UCSD-AML1 (cell line): ENCODE results near the gene GH1.
A peak's percentile ranks its signal among the peaks of the same experiment; 100 is the strongest.
"Not testable (repeated sequence)": the region's sequence is repeated elsewhere in the genome, so short reads cannot be mapped to it uniquely, and the experiment has no call there.

Experiments used
- DNase-seq: peaks from one replicate; lab custom pipeline; 2025; ENCODE audit not compliant: unreplicated experiment; lab: John Stamatoyannopoulos, UW

Gene GH1

DNA sequence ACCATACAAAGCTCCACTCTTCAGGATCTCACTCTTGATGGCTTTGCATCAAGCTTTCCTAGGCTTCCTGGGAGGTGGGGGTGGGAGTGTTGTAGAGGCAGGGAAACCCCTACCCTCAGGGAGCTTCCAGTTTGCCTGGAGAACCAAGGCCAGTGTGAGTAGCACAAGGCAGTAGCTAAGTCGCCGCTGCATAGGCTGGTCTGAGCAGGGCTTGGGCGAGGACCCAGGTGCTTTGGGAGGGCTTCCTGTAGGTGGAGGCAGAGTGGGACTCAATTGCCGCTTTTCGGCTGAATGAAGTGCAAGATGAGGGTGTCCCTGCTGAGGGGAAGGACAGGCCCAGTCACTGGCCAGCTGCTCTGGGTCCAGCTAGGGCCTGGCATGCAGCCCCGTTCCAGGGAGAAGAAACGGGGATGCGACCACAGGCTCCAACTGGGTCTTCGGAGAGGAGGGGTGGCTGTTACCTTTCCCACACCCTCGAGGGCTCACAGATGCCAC, 9.6 kb upstream of the GH1 start:
- no peak for DNase-seq

- no peak for DNase-seq
Observed at GRCh38 chr17:63927464-63928171, 9.0 kb upstream of the GH1 start.

- DNase-seq = no peak
Observed at GRCh38 chr17:63926164-63926563, 7.5 kb upstream of the GH1 start.

DNA sequence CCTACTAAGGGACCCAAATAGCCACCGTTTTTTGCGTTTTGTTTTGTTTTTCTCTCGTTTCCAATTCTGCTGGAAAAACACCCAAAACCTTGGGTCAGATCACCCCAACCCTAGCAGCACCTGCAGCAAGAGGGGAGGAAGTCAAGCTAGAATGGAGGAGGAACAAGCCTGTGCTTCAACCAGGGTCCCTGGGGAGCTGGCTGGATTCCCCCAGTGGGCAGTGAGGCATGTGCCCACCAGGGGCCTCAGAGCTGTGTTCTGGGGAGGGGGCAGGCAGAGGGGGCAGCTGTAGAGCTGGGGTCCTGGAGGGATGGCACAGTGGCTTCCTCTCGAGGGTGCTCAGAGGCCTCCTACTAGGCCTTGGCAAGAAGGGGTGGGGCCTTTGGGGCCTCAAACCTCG, 7.0 kb upstream of the GH1 start:
- DNase-seq = no peak

DNA sequence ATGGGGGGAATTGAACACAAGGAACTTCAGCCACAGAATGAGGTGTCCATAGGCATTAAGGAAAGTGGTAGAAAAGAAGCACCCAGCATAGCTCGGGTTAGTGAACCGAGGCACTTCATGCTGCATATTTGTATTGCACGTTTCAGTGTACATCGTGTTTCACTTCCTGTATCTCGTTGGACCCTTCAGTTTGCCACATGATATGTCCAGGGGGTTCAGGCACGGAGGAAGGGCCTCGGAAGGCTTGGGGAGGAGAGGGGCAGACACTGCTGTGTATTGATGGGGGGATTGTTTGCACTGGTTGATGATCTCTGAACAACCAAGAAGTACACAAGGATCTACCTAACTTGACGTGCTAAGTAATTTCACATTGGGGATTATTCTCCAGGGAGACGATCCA, 3.8 kb upstream of the GH1 start:
- DNase-seq = not testable (repeated sequence)

DNA sequence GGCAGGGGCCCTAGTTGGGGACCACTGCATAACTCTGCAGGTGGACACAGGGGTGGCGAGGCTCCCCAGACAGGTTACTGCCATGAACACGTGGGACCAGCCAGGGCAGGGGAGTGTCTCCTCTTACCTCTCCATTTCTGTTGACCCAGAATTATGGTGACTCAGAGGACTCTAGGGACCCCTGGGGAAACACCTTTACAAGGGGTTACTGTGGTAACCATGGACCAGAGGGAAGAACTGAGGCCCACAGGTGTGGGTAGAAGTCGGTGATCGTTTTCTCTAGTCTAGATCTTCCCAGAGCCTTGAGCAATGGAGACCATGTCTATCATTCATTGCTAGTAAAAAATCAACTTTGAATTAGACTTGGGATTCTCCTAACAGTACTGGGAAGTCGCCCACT, 2.1 kb upstream of the GH1 start:
- not testable (repeated sequence) for DNase-seq

DNA sequence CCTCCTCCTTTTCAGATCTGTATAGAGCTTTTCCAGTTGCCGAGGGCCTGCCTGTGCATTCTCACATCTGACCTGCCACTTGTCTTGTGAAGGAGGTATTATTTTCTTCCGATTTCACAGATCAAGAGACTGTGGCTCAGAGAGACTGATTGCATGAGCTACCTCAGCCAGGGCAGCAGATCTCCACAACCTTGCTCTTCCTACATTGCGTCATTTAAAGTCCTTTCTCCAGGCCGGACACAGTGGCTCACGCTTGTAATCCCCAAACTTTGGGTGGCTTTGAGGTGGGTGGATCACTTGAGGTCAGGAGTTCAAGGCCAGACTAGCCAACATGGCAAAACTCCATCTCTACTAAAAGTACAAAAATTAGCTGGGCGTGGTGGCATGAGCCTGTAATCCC, 1.4 kb upstream of the GH1 start:
- DNase-seq = not testable (repeated sequence)

DNA sequence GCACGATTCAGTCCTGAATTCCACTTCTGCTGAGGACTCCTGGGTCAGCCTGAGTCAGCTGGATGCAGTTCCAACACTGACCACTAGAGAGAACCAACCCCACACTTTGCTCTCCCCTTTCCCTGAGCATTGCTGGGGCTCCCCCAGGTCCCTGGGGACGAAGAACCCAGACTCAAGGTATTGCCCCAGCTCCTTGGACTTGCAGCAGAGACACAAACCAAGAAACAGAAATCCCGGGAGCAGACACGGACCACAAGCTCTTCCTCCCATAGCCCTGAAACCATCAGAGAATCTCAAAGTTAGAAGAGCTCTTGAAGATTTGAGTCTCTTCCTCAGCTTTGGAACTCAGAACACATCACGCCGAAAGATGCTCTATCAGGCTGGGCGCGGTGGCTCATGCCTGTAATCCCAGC, 678 bp upstream of the GH1 start:
- peak; percentile 70 for DNase-seq

- DNase-seq = no peak
Observed at GRCh38 chr17:63918305-63918704, 334 bp downstream of the GH1 start.

DNA sequence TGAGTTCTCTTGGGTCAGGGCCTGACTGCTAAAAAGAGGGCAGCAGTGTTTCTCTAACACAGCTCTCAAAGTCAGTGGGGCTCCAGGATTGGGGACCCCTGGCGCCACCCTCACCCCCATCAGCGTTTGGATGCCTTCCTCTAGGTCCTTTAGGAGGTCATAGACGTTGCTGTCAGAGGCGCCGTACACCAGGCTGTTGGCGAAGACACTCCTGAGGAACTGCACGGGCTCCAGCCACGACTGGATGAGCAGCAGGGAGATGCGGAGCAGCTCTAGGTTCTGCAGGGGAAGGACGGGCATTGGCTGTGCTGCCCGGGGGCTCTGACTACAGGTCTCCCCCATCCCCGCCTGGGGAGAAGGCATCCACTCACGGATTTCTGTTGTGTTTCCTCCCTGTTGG, 993 bp downstream of the GH1 start:
- no peak for DNase-seq

DNA sequence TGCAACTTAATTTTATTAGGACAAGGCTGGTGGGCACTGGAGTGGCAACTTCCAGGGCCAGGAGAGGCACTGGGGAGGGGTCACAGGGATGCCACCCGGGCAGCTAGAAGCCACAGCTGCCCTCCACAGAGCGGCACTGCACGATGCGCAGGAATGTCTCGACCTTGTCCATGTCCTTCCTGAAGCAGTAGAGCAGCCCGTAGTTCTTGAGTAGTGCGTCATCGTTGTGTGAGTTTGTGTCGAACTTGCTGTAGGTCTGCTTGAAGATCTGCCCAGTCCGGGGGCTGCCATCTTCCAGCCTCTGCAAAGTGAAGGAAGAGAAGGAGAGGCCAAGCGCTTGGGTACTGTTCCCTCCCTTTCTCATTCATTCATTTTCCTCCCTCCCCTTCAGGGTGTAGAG, 1.4 kb downstream of the GH1 start:
- not testable (repeated sequence) for DNase-seq

GRCh38 chr17:63916566-63917185, 2.0 kb downstream of the GH1 start:
- DNase-seq = no peak

DNA sequence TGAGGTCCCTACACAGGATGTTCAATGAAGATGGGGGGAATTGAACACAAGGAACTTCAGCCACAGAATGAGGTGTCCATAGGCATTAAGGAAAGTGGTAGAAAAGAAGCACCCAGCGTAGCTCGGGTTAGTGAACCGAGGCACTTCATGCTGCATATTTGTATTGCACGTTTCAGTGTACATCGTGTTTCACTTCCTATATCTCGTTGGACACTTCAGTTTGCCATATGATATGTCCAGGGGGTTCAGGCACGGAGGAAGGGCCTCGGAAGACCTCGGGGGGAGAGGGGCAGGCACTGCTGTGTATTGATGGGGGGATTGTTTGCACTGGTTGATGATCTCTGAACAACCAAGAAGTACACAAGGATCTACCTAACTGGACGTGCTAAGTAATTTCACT, 2.9 kb downstream of the GH1 start:
- not testable (repeated sequence) for DNase-seq

- DNase-seq = no peak
Observed at GRCh38 chr17:63914471-63914870, 4.2 kb downstream of the GH1 start.

DNA sequence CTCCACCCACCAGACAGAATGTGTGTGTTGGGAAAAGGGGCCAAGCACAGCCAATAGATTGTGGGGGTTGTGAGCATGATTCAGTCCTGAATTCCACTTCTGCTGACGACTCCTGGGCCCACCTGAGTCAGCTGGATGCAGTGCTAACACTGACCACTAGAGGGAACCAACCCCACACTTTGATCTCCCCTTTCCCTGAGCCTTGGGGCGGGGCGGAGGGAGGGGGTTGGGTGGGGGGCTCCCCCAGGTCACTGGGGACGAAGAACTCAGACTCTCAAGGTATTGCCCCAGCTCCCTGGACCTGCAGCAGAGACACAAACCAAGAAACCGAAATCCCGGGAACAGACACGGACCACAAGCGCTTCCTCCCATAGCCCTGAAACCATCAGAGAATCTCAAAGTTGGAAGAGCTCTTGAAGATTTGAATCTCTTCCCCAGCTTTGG, 7.0 kb downstream of the GH1 start:
- peak; percentile 28 for DNase-seq

- no peak for DNase-seq
Observed at GRCh38 chr17:63911041-63911635, 7.5 kb downstream of the GH1 start, which contains the start of gene CSHL1. CSHL1 (minus strand) TSS chr17:63911258; CDS start chr17:63911196, 62 bp downstream.

DNA sequence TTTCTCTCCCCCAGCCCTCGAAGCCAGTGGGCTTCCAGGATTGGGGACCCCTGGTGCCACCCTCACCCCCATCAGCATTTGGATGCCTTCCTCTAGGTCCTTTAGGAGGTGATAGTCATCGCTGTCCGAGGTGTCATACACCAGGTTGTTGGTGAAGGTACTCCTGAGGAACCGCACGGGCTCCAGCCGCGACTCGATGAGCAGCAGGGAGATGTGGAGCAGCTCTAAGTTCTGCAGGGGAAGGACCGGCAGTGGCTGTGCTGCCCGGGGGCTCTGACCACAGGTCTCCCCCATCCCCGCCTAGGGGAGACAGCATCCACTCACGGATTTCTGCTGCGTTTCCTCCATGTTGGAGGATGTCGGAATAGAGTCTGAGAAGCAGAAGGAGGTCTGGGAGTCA, 8.5 kb downstream of the GH1 start:
- no peak for DNase-seq

GRCh38 chr17:63909586-63909985, 9.1 kb downstream of the GH1 start:
- DNase-seq = not testable (repeated sequence)

DNA sequence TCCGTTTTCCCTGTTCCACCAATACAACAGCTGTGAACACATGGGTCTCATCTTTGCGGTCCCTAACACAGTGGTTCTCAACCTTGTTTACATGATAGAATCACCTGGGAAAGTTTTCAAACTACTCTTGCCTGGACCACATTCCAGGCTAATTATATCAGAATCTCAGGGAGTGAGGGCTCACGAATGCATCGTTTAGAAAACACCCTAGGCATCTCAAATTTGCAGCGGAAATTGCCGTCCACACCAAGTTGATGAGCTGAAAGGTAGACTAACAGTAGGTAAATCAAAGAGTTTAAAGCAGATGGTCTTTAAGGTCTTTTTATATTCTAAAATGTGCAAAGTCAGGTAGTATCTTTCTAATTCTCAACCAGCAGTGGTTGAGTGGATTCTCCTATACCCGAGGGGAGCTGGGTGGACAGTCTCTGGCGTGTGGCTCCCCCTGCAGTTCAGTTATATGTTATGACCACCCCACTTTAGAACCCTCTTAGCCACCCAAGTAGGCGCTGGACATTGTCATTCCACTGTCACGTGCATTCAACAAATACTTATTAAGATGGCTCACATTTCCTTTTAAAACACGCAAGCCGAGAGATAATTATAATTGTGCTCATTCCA, 11.4 kb downstream of the GH1 start:
- peak; percentile 16 for DNase-seq

- DNase-seq = not testable (repeated sequence)
Observed at GRCh38 chr17:63904796-63905195, 13.8 kb downstream of the GH1 start.

GRCh38 chr17:63903787-63904201, 14.8 kb downstream of the GH1 start:
- DNase-seq = not testable (repeated sequence)

DNA sequence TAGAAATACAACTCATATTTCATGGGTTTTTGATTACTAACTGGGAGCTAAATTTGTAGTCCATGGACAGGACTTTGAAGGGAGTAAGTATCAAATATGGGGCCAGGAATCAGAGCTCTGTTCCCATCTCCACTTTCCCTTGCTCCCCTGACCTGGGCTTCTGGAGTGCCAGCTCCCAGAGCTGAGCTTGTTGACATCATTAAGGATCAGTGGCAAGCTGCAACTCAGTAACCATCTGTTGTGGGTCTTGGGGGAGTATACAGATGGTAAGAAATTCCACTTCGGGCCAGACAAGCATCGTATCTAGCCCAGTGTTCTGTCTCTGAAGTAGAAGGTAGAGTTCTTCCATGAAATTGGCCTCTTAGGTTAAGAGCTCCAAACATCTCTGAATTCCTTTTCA, 16.7 kb downstream of the GH1 start:
- DNase-seq = not testable (repeated sequence)
